ENCODE data around the gene CFAP92. TPM values are rescaled to one million over a fixed set of nuclear protein-coding genes. Genes with fewer than 3 reads are reported as not detected.

Gene CFAP92
- total and polyA plus RNA-seq, 2 donors (not counting 1 experiment from before 2014, with no cell fraction given), result not detected

- Mint-ChIP-seq H3K4me1 (peaks cover 22% of the 10 kb centered on the region), H3K27me3 (peaks cover 3% of the 10 kb centered on the region), H3K9me3 (ENCODE audit: insufficient read depth) (no peaks in the 10 kb centered on the region), H3K4me3 (peak overlapping the region; percentile 91), H3K27ac (peak overlapping the region; percentile 95)
- H3K9ac ChIP-seq (ENCODE audit: low read length), result peak overlapping the region; percentile 88
- H3K4me1 ChIP-seq (ENCODE audit: control insufficient read depth in 2 of 2, insufficient read depth in 2 of 2, low read length in 2 of 2), result peaks cover 13 to 15% of the 10 kb centered on the region in 2 donors
- CTCF ChIA-PET, result interaction anchor here (0.6 to 4.0 kb wide), 17 partner anchors 10 to 347 kb away, joined by 3 to 53 read pairs (median 3); partner anchors contain the start of genes CFAP92 and RAB43
- H2AFZ ChIP-seq (ENCODE audit: insufficient read depth, low read depth, low read length, poor library complexity, severe bottlenecking), result peak overlapping the region; percentile 97
- peak; percentile 91 for TF ChIP-seq CTCF (IDR thresholded peaks at IDR 0.05)
- no peak for TF ChIP-seq EZH2 (IDR thresholded peaks at IDR 0.05; ENCODE audit: borderline replicate concordance, insufficient read depth, low read depth, low read length, poor library complexity, severe bottlenecking)
- no peaks in the 10 kb centered on the region for H3K36me3 ChIP-seq (replicated peaks in 1 of 2; ENCODE audit: control extremely low read depth in 1 of 2, control insufficient read depth in 1 of 2, extremely low read depth in 1 of 2, insufficient read depth in 2 of 2, low read length in 1 of 2)
- POLR2A ChIA-PET, result interaction anchor here (0.6 to 1.4 kb wide), 7 partner anchors 10 to 290 kb away, joined by 3 to 19 read pairs (median 3); no protein-coding TSS in a partner anchor
- peaks cover 0 to 6% (median 0%) of the 10 kb centered on the region in 4 experiments for H3K27me3 ChIP-seq (replicated peaks in 1 of 4; ENCODE audit: control extremely low read depth in 1 of 4, control insufficient read depth in 3 of 4, insufficient read depth in 4 of 4, low read length in 3 of 4)
- no peaks in the 10 kb centered on the region for H3K79me2 ChIP-seq (ENCODE audit: control insufficient read depth, insufficient read depth, low read length)
- 2% methylated on average over 54 of the region's 54 CpGs for WGBS (ENCODE audit: insufficient coverage)
- H3K4me3 ChIP-seq (ENCODE audit: control extremely low read depth in 1 of 5, extremely low read depth in 1 of 5, insufficient read depth in 1 of 5, low read depth in 2 of 5, low read length in 4 of 5), result peak overlapping the region; percentile 30 to 71 (median 61)
- H3K9me3 ChIP-seq (ENCODE audit: control extremely low read depth in 1 of 3, control insufficient read depth in 2 of 3, insufficient read depth in 1 of 3, low read length in 2 of 3), result peaks cover 0 to 20% (median 0%) of the 10 kb centered on the region in 3 donors
- ATAC-seq (ENCODE audit: low read depth) (peak; percentile 98), DNase-seq (peak; percentile 95)
- peak overlapping the region; percentile 74 to 83 for H3K27ac ChIP-seq (ENCODE audit: low read length in 2 of 2)
- H4K20me1 ChIP-seq (ENCODE audit: control insufficient read depth, insufficient read depth, low read length, poor library complexity, severe bottlenecking), result no peaks in the 10 kb centered on the region
- intact Hi-C loops (cut with micrococcal nuclease), result loop anchor here (1.0 to 2.0 kb wide), 8 partner anchors 11 to 218 kb away; partner anchors contain the start of genes CFAP92, CNBP, ISY1 and RAB43
- peak overlapping the region; percentile 99 for H3K4me2 ChIP-seq (replicated peaks; ENCODE audit: low read depth, low read length, poor library complexity, severe bottlenecking)
Observed at GRCh38 chr3:129026728-129027543, 33.1 kb upstream of the CFAP92 start.

All from B cell (primary cell).